Natural killer cell (primary cell): ENCODE results near the gene ERC1. TPM values are rescaled to one million over a fixed set of nuclear protein-coding genes. Genes with fewer than 3 reads are reported as not detected.

Source experiments
- ATAC-seq, 3 donors: fragments of 150-1000 bp in 2 of 3; fragments of 200-7000 bp in 1 of 3; cut with Tn5 transposase; 1 replicate in 1 of 3; 2 replicates in 2 of 3; pipeline ENCODE4 v1.10.0; 2021; ENCODE audit warnings: mild to moderate bottlenecking in 2 of 3, moderate library complexity in 2 of 3
- DNase-seq, 2 donors: peaks; one replicate each; pipeline versions ENCODE4 v3.0.0 to v3.0.0-alpha.2; 2013 to 2021; ENCODE audit warnings: mixed read lengths in 1 of 2
- H3K27ac ChIP-seq: one replicate; pipeline ENCODE4 v1.5.1; 2013; ENCODE audit warnings: mild to moderate bottlenecking, low read length
- H3K27me3 ChIP-seq: one replicate; pipeline ENCODE4 v1.6.1; 2013; ENCODE audit warnings: low read length; ENCODE audit not compliant: control insufficient read depth, insufficient read depth
- H3K36me3 ChIP-seq: one replicate; pipeline ENCODE4 v1.6.1; 2013; ENCODE audit warnings: low read length; ENCODE audit not compliant: control insufficient read depth, insufficient read depth
- H3K4me1 ChIP-seq: one replicate; pipeline ENCODE4 v1.6.1; 2013; ENCODE audit warnings: low read length; ENCODE audit not compliant: control insufficient read depth, insufficient read depth
- H3K4me3 ChIP-seq: one replicate; pipeline ENCODE4 v1.5.1; 2013; ENCODE audit warnings: low read length
- H3K9me3 ChIP-seq: one replicate; pipeline ENCODE4 v1.6.1; 2013; ENCODE audit warnings: low read length; ENCODE audit not compliant: control insufficient read depth, insufficient read depth
- H3K27ac Mint-ChIP-seq, 2 donors: one replicate each; pipeline ENCODE4 v1.8.0; 2022; ENCODE audit warnings: mild to moderate bottlenecking in 2 of 2, mixed read lengths in 2 of 2, moderate library complexity in 1 of 2
- H3K27me3 Mint-ChIP-seq, 2 donors: one replicate each; pipeline ENCODE4 v1.8.0; 2022; ENCODE audit warnings: low read depth in 2 of 2, mixed read lengths in 2 of 2
- H3K36me3 Mint-ChIP-seq: one replicate; pipeline ENCODE4 v1.8.0; 2022; ENCODE audit warnings: mixed read lengths
- H3K4me1 Mint-ChIP-seq, 2 donors: one replicate each; pipeline ENCODE4 v1.8.0; 2022; ENCODE audit warnings: mixed read lengths in 2 of 2
- H3K4me3 Mint-ChIP-seq: one replicate; pipeline ENCODE4 v1.8.0; 2022; ENCODE audit warnings: mild to moderate bottlenecking, moderate library complexity, mixed read lengths
- H3K9me3 Mint-ChIP-seq, 2 donors: one replicate each; pipeline ENCODE4 v1.8.0; 2022; ENCODE audit warnings: mixed read lengths in 2 of 2
- WGBS: methylation state at CpG from one replicate; pipeline ENCODE4 v1.1.7; 2013; ENCODE audit warnings: missing lambda C conversion rate; ENCODE audit not compliant: insufficient coverage; 5-methylcytosine and 5-hydroxymethylcytosine counted together
- intact Hi-C: fragments of 100-400 bp; cut with micrococcal nuclease; formaldehyde crosslinking; loops from one replicate; pipeline ENCODE4 v1.14.2; 2022
- total RNA-seq, 4 donors: library from RNA; stranded (reverse); fragments of 120-200 nt in 1 of 4; gene quantifications; one replicate each; pipeline versions ENCODE4 v1.2.3 to v1.2.4, GENCODE V29; 2013 to 2022
- TF ChIP-seq, protein P1 (sequence below): fragments of 200-600 bp; IDR thresholded peaks from one replicate; pipeline ENCODE4 v1.8.0; 2022; ENCODE audit warnings: antibody characterized with exemption

The ERC1 gene
- total RNA-seq, 3 donors from 2014 or later (not counting 1 experiment from before 2014, with no cell fraction given): 43.5 to 54.0 (median 44.9) TPM

DNA sequence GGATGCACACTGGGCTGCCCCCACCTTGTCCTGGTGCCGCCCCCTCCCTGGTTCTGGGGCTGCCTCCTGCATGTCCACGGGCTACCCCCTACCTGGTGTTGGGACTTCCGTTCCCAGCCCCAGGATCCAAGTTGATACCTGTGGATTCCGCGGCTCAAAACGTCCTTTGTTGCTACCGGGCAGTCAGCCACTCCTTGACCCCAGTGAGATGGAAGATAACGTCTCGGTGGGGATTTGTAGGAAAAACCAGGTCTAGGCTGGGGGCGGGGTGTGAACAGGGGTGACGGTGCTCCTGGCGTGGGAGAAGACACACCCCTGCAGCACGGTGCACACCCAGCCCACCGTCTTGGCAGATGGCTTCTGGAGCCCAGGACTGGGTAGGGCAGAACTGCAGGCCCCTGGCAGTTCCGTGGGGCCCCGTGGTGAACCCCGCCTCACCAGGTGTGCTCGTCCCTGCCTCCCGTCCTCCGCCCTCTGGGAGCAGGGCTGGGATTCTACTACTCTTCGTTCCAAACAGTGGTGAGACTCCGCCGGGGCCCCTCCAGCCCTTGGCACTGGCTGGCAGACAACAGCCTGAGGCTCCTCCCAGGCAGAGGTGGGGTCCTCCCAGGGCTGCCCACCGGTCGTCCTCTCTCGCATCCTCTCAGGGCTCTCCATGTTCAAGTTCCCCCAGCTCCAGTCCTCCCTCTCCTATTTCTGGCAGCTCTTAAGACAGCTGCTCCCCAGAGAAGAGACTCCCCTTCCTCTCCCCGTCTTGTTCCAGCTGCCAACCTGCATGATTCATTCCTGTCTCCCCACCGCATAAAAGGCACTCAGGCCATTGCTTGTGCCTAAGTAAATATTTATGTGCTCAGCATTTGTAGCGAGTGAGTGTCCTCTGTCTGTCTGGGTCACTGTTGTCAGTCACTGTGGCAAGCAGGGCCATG is 527.8 kb downstream of the ERC1 start:
- Histone ChIP-seq H3K4me3 (no peak overlapping the region), H3K27ac (no peak overlapping the region), H3K4me1 (no peaks in the 10 kb centered on the region), H3K36me3 (no peaks in the 10 kb centered on the region), H3K27me3 (peaks cover 17% of the 10 kb centered on the region), H3K9me3 (no peaks in the 10 kb centered on the region)
- H3K27me3 Mint-ChIP-seq: peaks cover 29 to 50% of the 10 kb centered on the region in 2 donors
- no peaks in the 10 kb centered on the region for H3K4me1 Mint-ChIP-seq
- intact Hi-C loops: no loop called here
- WGBS: 71% methylated on average over 29 of the region's 29 CpGs
- TF ChIP-seq, protein P1, sequence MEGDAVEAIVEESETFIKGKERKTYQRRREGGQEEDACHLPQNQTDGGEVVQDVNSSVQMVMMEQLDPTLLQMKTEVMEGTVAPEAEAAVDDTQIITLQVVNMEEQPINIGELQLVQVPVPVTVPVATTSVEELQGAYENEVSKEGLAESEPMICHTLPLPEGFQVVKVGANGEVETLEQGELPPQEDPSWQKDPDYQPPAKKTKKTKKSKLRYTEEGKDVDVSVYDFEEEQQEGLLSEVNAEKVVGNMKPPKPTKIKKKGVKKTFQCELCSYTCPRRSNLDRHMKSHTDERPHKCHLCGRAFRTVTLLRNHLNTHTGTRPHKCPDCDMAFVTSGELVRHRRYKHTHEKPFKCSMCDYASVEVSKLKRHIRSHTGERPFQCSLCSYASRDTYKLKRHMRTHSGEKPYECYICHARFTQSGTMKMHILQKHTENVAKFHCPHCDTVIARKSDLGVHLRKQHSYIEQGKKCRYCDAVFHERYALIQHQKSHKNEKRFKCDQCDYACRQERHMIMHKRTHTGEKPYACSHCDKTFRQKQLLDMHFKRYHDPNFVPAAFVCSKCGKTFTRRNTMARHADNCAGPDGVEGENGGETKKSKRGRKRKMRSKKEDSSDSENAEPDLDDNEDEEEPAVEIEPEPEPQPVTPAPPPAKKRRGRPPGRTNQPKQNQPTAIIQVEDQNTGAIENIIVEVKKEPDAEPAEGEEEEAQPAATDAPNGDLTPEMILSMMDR: no peak
- ATAC-seq (no peak), DNase-seq (no peak)
- H3K36me3 Mint-ChIP-seq: no peaks in the 10 kb centered on the region
- no peaks in the 10 kb centered on the region for H3K9me3 Mint-ChIP-seq
- no peak overlapping the region for H3K27ac Mint-ChIP-seq
- no peak overlapping the region for H3K4me3 Mint-ChIP-seq

DNA sequence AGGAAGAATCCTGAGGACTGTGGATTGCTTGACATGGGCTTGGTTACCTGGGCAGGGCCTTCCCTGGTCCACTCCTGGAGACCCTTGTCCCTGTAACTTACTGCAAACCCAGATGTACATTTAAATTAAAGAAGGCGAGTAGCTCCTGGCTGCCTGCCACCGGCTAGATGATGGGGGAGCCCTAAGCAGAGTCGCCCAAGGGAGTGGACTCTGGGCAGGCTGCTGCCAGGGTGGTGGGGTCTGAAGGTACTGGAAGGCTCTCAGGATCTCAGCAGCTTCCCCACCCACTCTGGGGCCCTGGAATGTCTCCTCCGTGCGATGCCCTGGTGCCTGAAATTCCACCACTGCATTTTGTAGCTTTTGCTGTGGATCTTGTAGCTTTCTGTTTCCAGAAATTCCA is 528.6 kb downstream of the ERC1 start:
- TF ChIP-seq, protein P1: no peak
- Mint-ChIP-seq H3K9me3 (no peaks in the 10 kb centered on the region), H3K36me3 (no peaks in the 10 kb centered on the region), H3K4me1 (no peaks in the 10 kb centered on the region), H3K27ac (no peak overlapping the region), H3K27me3 (peaks cover 32 to 58% of the 10 kb centered on the region in 2 donors), H3K4me3 (no peak overlapping the region)
- H3K4me3 ChIP-seq: no peak overlapping the region
- H3K9me3 ChIP-seq: no peaks in the 10 kb centered on the region
- H3K4me1 ChIP-seq: no peaks in the 10 kb centered on the region
- no peaks in the 10 kb centered on the region for H3K36me3 ChIP-seq
- WGBS: 92% methylated on average over 5 of the region's 5 CpGs
- ATAC-seq (no peak), DNase-seq (no peak)
- H3K27ac ChIP-seq: no peak overlapping the region
- intact Hi-C loops: no loop called here
- H3K27me3 ChIP-seq: peaks cover 18% of the 10 kb centered on the region

DNA sequence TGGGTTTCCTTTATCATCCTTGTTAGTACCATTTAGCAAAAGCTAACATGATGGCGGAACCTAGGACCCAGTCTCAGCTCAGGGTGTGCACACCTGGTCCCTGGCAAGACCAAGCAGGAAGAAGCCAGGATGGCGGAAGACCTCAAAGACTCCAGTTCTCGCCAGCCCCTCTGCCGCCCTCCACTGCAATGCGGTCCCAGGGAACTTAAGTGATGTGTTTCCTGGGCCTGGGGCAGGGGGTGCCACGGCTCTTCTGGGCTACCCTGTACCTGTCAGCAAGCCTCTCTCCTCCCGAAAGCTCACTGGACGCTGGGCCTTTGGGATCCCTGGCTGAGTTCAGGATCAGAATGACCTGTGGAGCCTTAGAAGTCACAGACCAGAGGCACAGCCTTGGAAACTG is 532.0 kb downstream of the ERC1 start:
- Histone ChIP-seq H3K36me3 (no peaks in the 10 kb centered on the region), H3K4me1 (no peaks in the 10 kb centered on the region), H3K4me3 (no peak overlapping the region), H3K27me3 (peaks cover 25% of the 10 kb centered on the region), H3K9me3 (no peaks in the 10 kb centered on the region), H3K27ac (no peak overlapping the region)
- intact Hi-C loops: no loop called here
- no peak for DNase-seq
- no peaks in the 10 kb centered on the region for H3K36me3 Mint-ChIP-seq
- no peak for ATAC-seq
- H3K27me3 Mint-ChIP-seq: peaks cover 45 to 68% of the 10 kb centered on the region in 2 donors
- TF ChIP-seq, protein P1: no peak
- H3K9me3 Mint-ChIP-seq: no peaks in the 10 kb centered on the region
- no peaks in the 10 kb centered on the region for H3K4me1 Mint-ChIP-seq
- 92% methylated on average over 8 of the region's 8 CpGs for WGBS
- H3K27ac Mint-ChIP-seq: no peak overlapping the region
- H3K4me3 Mint-ChIP-seq: no peak overlapping the region
